HepG2 (cell line): ENCODE results near the gene MTUS2. TPM values are rescaled to one million over a fixed set of nuclear protein-coding genes. Genes with fewer than 3 reads are reported as not detected.

ENCODE experiments used
- ATAC-seq: fragments of 200-7000 bp; cut with Tn5 transposase; 3 replicates; pipeline ENCODE4 v1.9.1; 2020; ENCODE audit warnings: mild to moderate bottlenecking, moderate library complexity
- BruUV-seq: library from RNA; stranded (reverse); fragments of 400-500 nt; replicated peaks from 2 replicates; lab custom pipeline; 2021; lab: Mats Ljungman, UMichigan
- CTCF ChIA-PET: fragments of 300-600 bp; formaldehyde crosslinking; extraction: SDS; loops from one replicate; lab custom pipeline; 2021; ENCODE audit warnings: low total read pairs, inconsistent platforms, low intra/inter-chr PET ratio; lab: Yijun Ruan, JAX
- POLR2A ChIA-PET: fragments of 350-600 bp; sonication (Branson Sonifier 250); formaldehyde crosslinking; loops from one replicate; lab custom pipeline; 2020; ENCODE audit warnings: antibody characterized with exemption, inconsistent platforms; lab: Yijun Ruan, JAX
- DNase-seq: peaks from one replicate; pipeline ENCODE4 v3.0.0-alpha.2; 2015; ENCODE audit warnings: low spot score
- FAIRE-seq: peaks from 3 replicates; lab custom pipeline; 2011; peaks lifted over from hg19 to GRCh38; lab: Jason Lieb, UNC
- H2AFZ ChIP-seq: one replicate; pipeline ENCODE4 v1.6.1; 2011; ENCODE audit warnings: low read length, inconsistent platforms
- H3K27ac ChIP-seq: fragments of 300-600 bp; 3 replicates; pipeline ENCODE4 v1.8.0; 2011; ENCODE audit warnings: mixed run types, mild to moderate bottlenecking, mixed read lengths, low read length, inconsistent platforms; ENCODE audit not compliant: insufficient read depth; ENCODE audit errors: extremely low read length
- H3K27me3 ChIP-seq, 2 experiments: fragments of 200-600 bp in 1 of 2; 2 replicates in 1 of 2; 3 replicates in 1 of 2; pipeline versions ENCODE4 v1.6.0 to v1.8.0; 2011; ENCODE audit warnings: low read length in 2 of 2, mild to moderate bottlenecking in 2 of 2, moderate library complexity in 2 of 2, inconsistent platforms in 1 of 2; ENCODE audit not compliant: insufficient read depth in 2 of 2, control insufficient read depth in 1 of 2
- H3K36me3 ChIP-seq, 2 experiments: fragments of 200-600 bp in 1 of 2; replicated peaks in 1 of 2; 2 replicates in 1 of 2; 3 replicates in 1 of 2; pipeline versions ENCODE4 v1.5.1 to v1.8.0; 2011; ENCODE audit warnings: low read length in 2 of 2, inconsistent platforms in 1 of 2; ENCODE audit not compliant: insufficient read depth in 2 of 2, control insufficient read depth in 1 of 2
- H3K4me1 ChIP-seq: 2 replicates; pipeline ENCODE4 v1.5.1; 2012; ENCODE audit warnings: low read length, inconsistent platforms; ENCODE audit not compliant: insufficient read depth
- H3K4me2 ChIP-seq: 2 replicates; pipeline ENCODE4 v1.6.0; 2011; ENCODE audit warnings: low read depth, low read length, inconsistent platforms
- H3K4me3 ChIP-seq, 3 experiments: fragments of 200-600 bp in 1 of 3; sonication (generic), shearing (Covaris generic) in 1 of 3; replicated peaks in 1 of 3; 2 replicates each; pipeline ENCODE4 v1.5.1; 2011 to 2016; ENCODE audit warnings: low read length in 3 of 3, inconsistent platforms in 2 of 3, low read depth in 2 of 3, mild to moderate bottlenecking in 2 of 3, control low read depth in 1 of 3, mixed read lengths in 1 of 3; ENCODE audit not compliant: insufficient read depth in 1 of 3
- H3K79me2 ChIP-seq: one replicate; pipeline ENCODE4 v1.6.1; 2011; ENCODE audit warnings: low read length, inconsistent platforms; ENCODE audit not compliant: insufficient read depth
- H3K9ac ChIP-seq: 2 replicates; pipeline ENCODE4 v1.6.0; 2011; ENCODE audit warnings: mild to moderate bottlenecking, low read depth, low read length, inconsistent platforms; ENCODE audit not compliant: insufficient read depth
- H3K9me3 ChIP-seq: 2 replicates; pipeline ENCODE4 v1.5.1; 2012; ENCODE audit warnings: mild to moderate bottlenecking, low read length
- H4K20me1 ChIP-seq: 2 replicates; pipeline ENCODE4 v1.6.0; 2011; ENCODE audit warnings: inconsistent platforms, mild to moderate bottlenecking, low read length, moderate library complexity; ENCODE audit not compliant: insufficient read depth
- CCDC6 ChIP-seq: sonication (generic); formaldehyde crosslinking; IDR thresholded peaks from 2 replicates; pipeline ENCODE4 v1.8.1; 2022; ENCODE audit warnings: mild to moderate bottlenecking, missing genetic modification reagents, moderate library complexity
- EHMT2 ChIP-seq: fragments of 200-600 bp; sonication (generic); IDR thresholded peaks from 2 replicates; pipeline ENCODE4 v1.7.0; 2017; ENCODE audit warnings: antibody characterized with exemption, low read depth, low read length, borderline replicate concordance
- FOXO1 ChIP-seq: sonication (generic); formaldehyde crosslinking; IDR thresholded peaks from 2 replicates; pipeline ENCODE4 v1.4.0; 2020; ENCODE audit warnings: missing genetic modification reagents
- HIC2 ChIP-seq: sonication (generic); formaldehyde crosslinking; IDR thresholded peaks from 2 replicates; pipeline ENCODE4 v1.9.0; 2022; ENCODE audit warnings: low read depth, missing genetic modification reagents
- KLF16 ChIP-seq, 2 experiments: sonication (generic) in 1 of 2; formaldehyde crosslinking in 1 of 2; IDR thresholded peaks; 2 replicates each; pipeline versions ENCODE4 v1.6.1 to v1.8.0; 2016 to 2023; ENCODE audit warnings: missing genetic modification reagents in 2 of 2, missing compliant biosample characterization in 1 of 2
- LBX2 ChIP-seq: sonication (generic); formaldehyde crosslinking; IDR thresholded peaks from 2 replicates; pipeline ENCODE4 v1.5.0; 2020; ENCODE audit warnings: missing genetic modification reagents, mild to moderate bottlenecking, borderline replicate concordance
- MAX ChIP-seq: IDR thresholded peaks from 2 replicates; pipeline ENCODE4 v1.6.1; 2012; ENCODE audit warnings: inconsistent platforms
- RERE ChIP-seq: IDR thresholded peaks from 2 replicates; pipeline ENCODE4 v1.6.1; 2016; ENCODE audit warnings: low read depth, missing genetic modification reagents, missing compliant biosample characterization
- TOPORS ChIP-seq: sonication (generic); formaldehyde crosslinking; IDR thresholded peaks from 2 replicates; pipeline ENCODE4 v1.8.0; 2023; ENCODE audit warnings: mild to moderate bottlenecking, missing genetic modification reagents
- XRCC5 ChIP-seq: fragments of 200-400 bp; formaldehyde crosslinking; optimal IDR thresholded peaks from 2 replicates; pipeline ENCODE3; 2017; ENCODE audit warnings: mild to moderate bottlenecking, low read length
- ZBTB33 ChIP-seq: sonication (generic); formaldehyde crosslinking; IDR thresholded peaks from 2 replicates; pipeline ENCODE4 v1.4.0; 2020; ENCODE audit warnings: missing genetic modification reagents
- ZNF772 ChIP-seq: sonication (generic); formaldehyde crosslinking; IDR thresholded peaks from 2 replicates; pipeline ENCODE4 v1.5.0; 2020; ENCODE audit warnings: mild to moderate bottlenecking, missing genetic modification reagents
- WGBS: methylation state at CpG from one replicate; pipeline ENCODE4 v1.1.6; 2017; ENCODE audit warnings: low lambda C conversion rate; 5-methylcytosine and 5-hydroxymethylcytosine counted together
- in situ Hi-C: cut with HindIII; loops from 2 replicates; pipeline ENCODE4 v1.10.0; 2017; ENCODE audit warnings: low pct_unique_long_range_greater_than_20kb; ENCODE audit not compliant: extremely low pct_ligation_motif_present
- intact Hi-C: fragments of 100-400 bp; cut with micrococcal nuclease; formaldehyde crosslinking; loops from one replicate; pipeline ENCODE4 v1.10.0; 2022; ENCODE audit not compliant: unreplicated experiment
- polyA plus RNA-seq, 8 experiments: library from polyadenylated mRNA; depleted of rRNA in 3 of 8; stranded (reverse) in 7 of 8; unstranded in 1 of 8; fragments of >200 nt; fragmentation: Illumina TruSeq in 4 of 8; extraction: Trizol in 4 of 8; gene quantifications; 2 replicates each; pipeline versions ENCODE4 v1.2.1 to v1.2.3, GENCODE V29; 2011 to 2016; ENCODE audit warnings: low read depth in 4 of 8, missing spikeins in 1 of 8, mixed read lengths in 1 of 8; ENCODE audit not compliant: insufficient read depth in 1 of 8
- total RNA-seq, 5 experiments: library from RNA; depleted of rRNA; stranded (reverse); fragments of >200 nt; fragmentation: Illumina TruSeq; extraction: Trizol; gene quantifications; 2 replicates each; pipeline ENCODE4 v1.2.3, GENCODE V29; 2016; ENCODE audit warnings: low read depth in 1 of 5

Gene MTUS2
- total and polyA plus RNA-seq, 2 of the 13 experiments (the other 11 are each of a cell fraction or from before 2014, with no cell fraction given), result not detected

GRCh38 chr13:29422015-29422414 is 601.9 kb downstream of the MTUS2 start (continued):
- TF ChIP-seq LBX2 (CRISPR knock-in tag) (no peak), TOPORS (CRISPR knock-in tag) (no peak), RERE (CRISPR knock-in tag) (no peak)

- no peak overlapping the region for H3K4me2 ChIP-seq
- H3K4me3 ChIP-seq, result no peak overlapping the region
- WGBS, result 0% methylated on average over 1 of the region's 1 CpG
- POLR2A ChIA-PET, result no interaction called here
- DNase-seq, result no peak
- no peak overlapping the region for H3K27ac ChIP-seq
- FAIRE-seq, result no peak
- no TSS peak for BruUV-seq
- CTCF ChIA-PET, result no interaction called here
- no peaks in the 10 kb centered on the region for H3K79me2 ChIP-seq
- no peaks in the 10 kb centered on the region for H3K4me1 ChIP-seq
- H3K27me3 ChIP-seq, result peaks cover 0 to 18% of the 10 kb centered on the region in 2 experiments; a peak in 2 of 5 replicates
- no peak overlapping the region for H3K9ac ChIP-seq
- no peaks in the 10 kb centered on the region for H3K36me3 ChIP-seq
- no peaks in the 10 kb centered on the region for H3K9me3 ChIP-seq
- in situ Hi-C loops, result no loop called here
- intact Hi-C loops, result no loop called here
- no peaks in the 10 kb centered on the region for H4K20me1 ChIP-seq
- H2AFZ ChIP-seq, result no peak overlapping the region
- no peak for ATAC-seq
- no peak for TF ChIP-seq MAX
- no peak for TF ChIP-seq ZNF772 (CRISPR knock-in tag)
- no peak for TF ChIP-seq FOXO1 (CRISPR knock-in tag)
- TF ChIP-seq KLF16 (CRISPR knock-in tag; IDR thresholded peaks at IDR 0.05), result no peak
- no peak for TF ChIP-seq XRCC5
- TF ChIP-seq EHMT2, result no peak
- TF ChIP-seq ZBTB33, result no peak
- TF ChIP-seq HIC2 (CRISPR knock-in tag), result no peak
- TF ChIP-seq CCDC6 (CRISPR knock-in tag), result no peak
These were observed 602.9 kb downstream of the MTUS2 start for GRCh38 chr13:29423050-29423449.
